ENCODE data around the gene RCL1. TPM values are rescaled to one million over a fixed set of nuclear protein-coding genes. Genes with fewer than 3 reads are reported as not detected.

RCL1 gene
- total and polyA plus RNA-seq, 2 of the 13 experiments (the other 11 are each of a cell fraction or from before 2014, with no cell fraction given) = 22.3 to 31.6 TPM

DNA sequence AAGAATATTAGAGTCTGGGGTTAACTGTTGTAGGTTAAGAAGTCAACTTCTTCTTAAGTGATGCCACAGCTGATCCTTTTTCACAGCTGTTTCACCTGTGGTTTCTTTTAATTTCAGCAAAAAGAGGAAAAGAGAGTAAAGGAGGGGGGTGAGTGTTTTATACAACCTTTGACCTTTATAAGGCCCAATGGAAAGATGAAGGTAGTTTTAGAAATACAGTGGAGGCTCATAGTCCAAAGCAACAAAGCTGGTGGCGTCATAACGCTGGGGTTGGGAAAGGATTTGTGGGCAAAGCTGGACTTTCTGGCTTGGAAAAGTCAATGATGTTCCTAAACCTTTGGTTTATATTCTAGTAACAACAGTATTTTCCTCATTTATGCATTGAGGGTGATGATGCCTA, 49.5 kb downstream of the RCL1 start (continued):
- TF ChIP-seq, protein P1, sequence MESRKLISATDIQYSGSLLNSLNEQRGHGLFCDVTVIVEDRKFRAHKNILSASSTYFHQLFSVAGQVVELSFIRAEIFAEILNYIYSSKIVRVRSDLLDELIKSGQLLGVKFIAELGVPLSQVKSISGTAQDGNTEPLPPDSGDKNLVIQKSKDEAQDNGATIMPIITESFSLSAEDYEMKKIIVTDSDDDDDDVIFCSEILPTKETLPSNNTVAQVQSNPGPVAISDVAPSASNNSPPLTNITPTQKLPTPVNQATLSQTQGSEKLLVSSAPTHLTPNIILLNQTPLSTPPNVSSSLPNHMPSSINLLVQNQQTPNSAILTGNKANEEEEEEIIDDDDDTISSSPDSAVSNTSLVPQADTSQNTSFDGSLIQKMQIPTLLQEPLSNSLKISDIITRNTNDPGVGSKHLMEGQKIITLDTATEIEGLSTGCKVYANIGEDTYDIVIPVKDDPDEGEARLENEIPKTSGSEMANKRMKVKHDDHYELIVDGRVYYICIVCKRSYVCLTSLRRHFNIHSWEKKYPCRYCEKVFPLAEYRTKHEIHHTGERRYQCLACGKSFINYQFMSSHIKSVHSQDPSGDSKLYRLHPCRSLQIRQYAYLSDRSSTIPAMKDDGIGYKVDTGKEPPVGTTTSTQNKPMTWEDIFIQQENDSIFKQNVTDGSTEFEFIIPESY (CRISPR knock-in tag; IDR thresholded peaks at IDR 0.05) = peak; percentile 65; the same call in 1 of the 2 replicates
- TF ChIP-seq, protein P2, sequence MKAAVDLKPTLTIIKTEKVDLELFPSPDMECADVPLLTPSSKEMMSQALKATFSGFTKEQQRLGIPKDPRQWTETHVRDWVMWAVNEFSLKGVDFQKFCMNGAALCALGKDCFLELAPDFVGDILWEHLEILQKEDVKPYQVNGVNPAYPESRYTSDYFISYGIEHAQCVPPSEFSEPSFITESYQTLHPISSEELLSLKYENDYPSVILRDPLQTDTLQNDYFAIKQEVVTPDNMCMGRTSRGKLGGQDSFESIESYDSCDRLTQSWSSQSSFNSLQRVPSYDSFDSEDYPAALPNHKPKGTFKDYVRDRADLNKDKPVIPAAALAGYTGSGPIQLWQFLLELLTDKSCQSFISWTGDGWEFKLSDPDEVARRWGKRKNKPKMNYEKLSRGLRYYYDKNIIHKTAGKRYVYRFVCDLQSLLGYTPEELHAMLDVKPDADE (CRISPR knock-in tag; IDR thresholded peaks at IDR 0.05) = no peak
- no peak for TF ChIP-seq ZNF124 (CRISPR knock-in tag; IDR thresholded peaks at IDR 0.05)
- TF ChIP-seq THAP9 (CRISPR knock-in tag; IDR thresholded peaks at IDR 0.05; ENCODE audit: borderline replicate concordance) = no peak
- TF ChIP-seq REPIN1 (CRISPR knock-in tag; IDR thresholded peaks at IDR 0.05; ENCODE audit: borderline replicate concordance, low read depth) = no peak
- no peak for TF ChIP-seq POLR2G (IDR thresholded peaks at IDR 0.05; ENCODE audit: low read depth, low read length)
- no peak for TF ChIP-seq ATM (IDR thresholded peaks at IDR 0.05; ENCODE audit: borderline replicate concordance)
- no peak for TF ChIP-seq ZNF562 (CRISPR knock-in tag; IDR thresholded peaks at IDR 0.05; ENCODE audit: borderline replicate concordance)
- TF ChIP-seq NR2C2 (CRISPR knock-in tag; IDR thresholded peaks at IDR 0.05; ENCODE audit: borderline replicate concordance) = peak; percentile 81
- TF ChIP-seq SAFB2 (CRISPR knock-in tag; IDR thresholded peaks at IDR 0.05; ENCODE audit: borderline replicate concordance, low read depth) = no peak
- TF ChIP-seq KAT7 (CRISPR knock-in tag; IDR thresholded peaks at IDR 0.05; ENCODE audit: borderline replicate concordance) = no peak
- TF ChIP-seq ZNF230 (CRISPR knock-in tag; IDR thresholded peaks at IDR 0.05) = no peak
- TF ChIP-seq ZNF33B (CRISPR knock-in tag; IDR thresholded peaks at IDR 0.05) = no peak
- TF ChIP-seq NCOR1 (IDR thresholded peaks at IDR 0.05; ENCODE audit: borderline replicate concordance, low read length) = peak; percentile 76; the same call in 1 of the 2 replicates

Measured in HepG2 (cell line).